GM21825 (cell line): ENCODE results near the gene RELN.

Source experiments
- ATAC-seq: cut with Tn5 transposase; IDR thresholded peaks from one replicate; pipeline ENCODE4 v1.9.1; 2021; ENCODE audit warnings: mild to moderate bottlenecking, moderate library complexity; ENCODE audit not compliant: unreplicated experiment

The RELN gene

GRCh38 chr7:103731169-103731568 is 258.3 kb downstream of the RELN start:
- no peak for ATAC-seq

DNA sequence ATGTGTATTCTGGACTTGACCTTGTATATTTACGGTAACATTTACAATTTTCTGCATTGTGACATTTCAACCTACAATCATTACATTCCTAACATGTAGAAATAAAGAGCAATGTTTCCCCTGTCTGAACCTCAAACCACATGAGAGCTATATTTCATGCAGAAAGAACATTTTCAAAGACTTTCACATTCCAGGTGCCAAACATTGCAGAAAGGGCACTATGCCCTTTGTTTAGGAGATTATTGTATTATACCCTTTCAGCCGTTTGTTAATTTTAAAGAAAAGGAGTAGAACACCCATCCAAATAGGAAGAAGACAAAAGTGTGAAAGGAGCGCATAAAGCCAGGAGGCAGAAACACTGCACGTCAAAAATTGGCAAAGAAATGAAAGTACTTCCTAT is 260.4 kb downstream of the RELN start:
- no peak for ATAC-seq

- ATAC-seq, result no peak
Measured at GRCh38 chr7:103727982-103728610, 261.4 kb downstream of the RELN start.

- ATAC-seq, result no peak
Measured at GRCh38 chr7:103719070-103719469, 270.4 kb downstream of the RELN start.

- no peak for ATAC-seq
Measured at GRCh38 chr7:103718482-103719061, 270.9 kb downstream of the RELN start.

DNA sequence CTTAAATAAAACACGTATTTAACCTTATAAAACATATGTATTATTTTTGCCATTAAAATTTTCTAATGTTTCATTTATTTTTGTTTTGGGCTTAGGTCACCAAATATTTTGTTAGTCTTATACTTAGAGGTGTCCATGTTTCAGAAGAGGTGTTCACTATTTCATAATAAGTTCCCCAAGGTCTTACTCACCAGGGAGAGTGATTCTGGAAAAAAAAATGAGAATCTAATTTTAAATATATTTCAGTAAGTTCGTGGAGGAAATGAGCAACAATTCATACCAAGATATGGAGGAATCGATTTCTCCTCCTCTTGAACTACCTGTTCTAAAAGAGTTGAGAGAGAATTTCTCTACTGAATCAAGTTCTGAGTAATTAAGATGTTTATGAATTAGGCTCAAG is 271.9 kb downstream of the RELN start:
- ATAC-seq, result no peak

- no peak for ATAC-seq
Measured at GRCh38 chr7:103715376-103716120, 273.9 kb downstream of the RELN start.

DNA sequence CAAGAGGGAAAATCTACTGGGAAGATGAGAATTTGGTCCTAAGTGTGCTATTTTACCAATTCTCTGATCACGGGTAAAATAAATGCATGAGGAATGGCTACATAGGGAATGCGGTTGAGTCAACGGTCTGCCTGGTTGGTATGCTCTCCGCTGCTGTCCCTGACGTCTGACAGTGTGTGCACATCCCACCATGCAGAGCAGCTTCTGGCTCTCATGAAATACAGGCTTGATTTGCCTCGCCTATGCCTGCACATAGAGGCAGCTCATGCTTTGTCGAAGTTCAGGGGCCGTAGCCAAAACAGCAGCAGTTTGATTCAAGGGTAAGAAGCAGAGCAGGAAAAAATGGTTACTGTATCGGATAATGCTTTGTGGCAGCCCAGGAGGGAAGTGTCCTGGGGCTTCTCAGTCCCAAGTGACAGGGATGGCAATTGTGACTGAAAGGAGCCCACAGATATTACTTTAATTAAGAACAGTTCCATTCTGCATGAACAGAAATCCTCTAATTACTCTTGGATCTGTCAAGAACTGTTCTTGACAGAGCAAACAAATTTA is 275.0 kb downstream of the RELN start:
- ATAC-seq, result no peak

DNA sequence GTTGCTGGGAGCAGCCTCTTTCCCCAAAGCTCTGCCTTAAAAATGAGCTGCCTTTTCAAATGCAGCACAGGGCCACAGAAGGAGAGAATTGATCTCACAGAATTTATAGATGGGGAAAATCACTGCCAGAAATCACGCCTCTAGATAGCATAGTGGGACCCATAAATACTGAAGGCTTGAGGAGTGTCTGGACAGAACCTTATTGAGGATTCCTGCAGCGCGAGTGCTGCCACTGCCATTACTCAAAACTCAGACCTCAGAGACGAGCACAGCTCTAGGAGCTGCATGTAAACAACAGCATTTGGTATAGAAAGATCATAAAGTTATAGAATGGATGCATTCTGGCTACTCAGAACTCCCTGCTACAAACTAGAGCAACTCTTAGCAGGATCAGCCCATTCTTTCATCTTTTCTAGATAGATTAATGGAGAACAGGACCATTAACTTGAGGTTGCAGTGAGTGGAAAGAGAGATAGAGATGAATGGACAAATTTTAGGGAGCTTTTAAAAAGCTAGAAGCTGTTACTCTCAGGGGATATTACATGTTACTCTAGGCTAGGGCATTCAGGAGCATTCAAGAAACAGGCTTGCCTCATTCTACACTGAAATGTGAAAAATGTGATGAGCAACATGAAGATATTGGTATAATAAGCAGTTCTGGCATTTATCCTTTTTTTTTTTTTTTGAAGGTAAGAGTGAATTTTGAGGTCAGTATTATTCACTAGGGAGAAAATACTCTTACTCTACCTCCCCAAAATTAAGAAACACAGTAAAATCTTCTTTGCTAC is 276.3 kb downstream of the RELN start:
- ATAC-seq, result no peak

- ATAC-seq, result no peak
Measured at GRCh38 chr7:103711413-103711812, 278.0 kb downstream of the RELN start.

GRCh38 chr7:103710247-103710646 is 279.2 kb downstream of the RELN start:
- ATAC-seq, result no peak

DNA sequence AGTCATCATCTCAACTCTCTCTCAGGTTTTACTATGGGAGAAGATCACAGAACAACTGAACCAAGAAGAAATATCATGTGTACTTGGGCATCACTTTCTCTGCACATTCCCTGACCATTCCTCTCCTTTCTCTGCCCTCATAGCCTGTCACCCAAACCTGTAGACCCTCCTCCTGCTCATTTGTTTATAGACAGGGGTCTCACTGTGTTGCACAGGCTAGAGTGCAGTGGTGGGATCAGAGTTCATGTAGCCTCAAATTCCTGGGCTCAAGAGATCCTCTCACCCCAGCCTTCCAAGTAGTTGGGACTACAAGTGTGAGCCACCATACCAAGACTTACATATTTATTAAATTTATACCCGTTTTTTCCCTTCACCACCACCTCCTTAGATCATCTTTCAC is 282.7 kb downstream of the RELN start:
- ATAC-seq, result no peak

GRCh38 chr7:103705542-103705941 is 283.9 kb downstream of the RELN start:
- no peak for ATAC-seq

DNA sequence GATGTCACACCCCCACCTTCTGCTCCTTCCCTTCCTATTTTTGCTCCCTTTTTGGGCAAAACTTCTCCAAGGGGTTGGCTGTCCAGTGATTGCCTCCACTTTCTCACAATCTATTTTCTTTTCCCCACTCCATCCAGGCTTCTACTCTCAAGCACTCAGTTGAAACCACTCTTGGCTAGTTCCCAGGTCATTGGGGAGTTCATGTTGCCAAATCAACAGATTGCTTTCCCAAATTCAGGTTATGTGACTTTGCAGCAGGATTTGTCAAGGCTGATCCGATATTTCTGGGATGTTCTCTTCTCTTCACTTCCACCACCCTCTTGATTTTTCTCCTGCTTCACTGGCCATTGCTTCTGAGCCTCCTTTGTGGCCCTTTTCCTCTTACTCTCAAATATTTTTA is 284.8 kb downstream of the RELN start:
- no peak for ATAC-seq

GRCh38 chr7:103702982-103703381 is 286.5 kb downstream of the RELN start:
- no peak for ATAC-seq

- no peak for ATAC-seq
Measured at GRCh38 chr7:103702454-103702853, 287.0 kb downstream of the RELN start.

- no peak for ATAC-seq
Measured at GRCh38 chr7:103699032-103699431, 290.4 kb downstream of the RELN start.

- ATAC-seq, result no peak
Measured at GRCh38 chr7:103698064-103698463, 291.4 kb downstream of the RELN start.

- ATAC-seq, result no peak
Measured at GRCh38 chr7:103695521-103695920, 293.9 kb downstream of the RELN start.

GRCh38 chr7:103694304-103694703 is 295.2 kb downstream of the RELN start:
- ATAC-seq, result no peak

DNA sequence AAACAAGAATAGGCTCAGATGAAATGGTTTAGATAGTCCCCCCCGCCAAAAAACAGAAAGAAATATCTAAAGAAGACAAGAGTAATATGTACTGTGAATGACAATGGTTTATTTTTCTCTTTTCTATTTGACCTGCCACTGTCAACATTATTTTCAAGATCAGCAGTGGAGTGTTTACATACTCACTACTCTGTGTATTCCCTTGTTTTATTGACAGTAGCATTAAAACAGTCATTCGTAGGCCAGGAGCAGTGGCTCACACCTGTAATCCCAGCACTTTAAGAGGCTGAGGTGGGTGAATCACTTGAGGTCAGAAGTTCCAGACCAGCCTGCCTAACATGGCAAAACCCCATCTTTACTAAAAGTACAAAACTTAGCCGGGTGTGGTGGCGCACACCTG is 298.2 kb downstream of the RELN start:
- no peak for ATAC-seq
